Measurements from ENCODE around the gene BAG1.

BAG1 gene

DNA sequence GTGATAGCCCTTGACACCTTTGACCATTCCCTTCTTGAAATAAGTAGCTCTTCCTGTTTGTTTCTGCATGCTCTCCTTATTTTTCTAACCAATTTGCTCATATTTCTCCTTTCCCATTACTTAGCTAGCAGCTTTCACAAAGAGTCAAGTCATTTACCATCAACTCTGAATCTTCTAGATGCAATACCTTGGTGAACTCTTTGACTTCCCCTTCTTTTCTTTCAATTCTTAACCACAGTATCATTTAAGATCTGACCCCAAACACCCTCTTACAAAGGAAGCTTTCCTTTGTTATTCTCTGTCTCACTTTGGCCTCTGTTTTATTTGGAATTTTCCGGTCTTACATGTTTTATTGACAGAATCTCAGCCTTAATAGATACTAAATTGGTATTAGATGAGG lies 39.9 kb upstream of the BAG1 start:
- DNase-seq (ENCODE audit: extremely low spot score), result no peak
- TF ChIP-seq ARNT (IDR thresholded peaks at IDR 0.05) (no peak), LEF1 (IDR thresholded peaks at IDR 0.05; ENCODE audit: borderline replicate concordance) (no peak)
- POLR2A ChIA-PET, result no interaction called here
- CTCF ChIA-PET, result interaction anchor here (0.7 kb wide), 1 partner anchor 122 kb away, joined by 4 read pairs; no protein-coding TSS in a partner anchor

DNA sequence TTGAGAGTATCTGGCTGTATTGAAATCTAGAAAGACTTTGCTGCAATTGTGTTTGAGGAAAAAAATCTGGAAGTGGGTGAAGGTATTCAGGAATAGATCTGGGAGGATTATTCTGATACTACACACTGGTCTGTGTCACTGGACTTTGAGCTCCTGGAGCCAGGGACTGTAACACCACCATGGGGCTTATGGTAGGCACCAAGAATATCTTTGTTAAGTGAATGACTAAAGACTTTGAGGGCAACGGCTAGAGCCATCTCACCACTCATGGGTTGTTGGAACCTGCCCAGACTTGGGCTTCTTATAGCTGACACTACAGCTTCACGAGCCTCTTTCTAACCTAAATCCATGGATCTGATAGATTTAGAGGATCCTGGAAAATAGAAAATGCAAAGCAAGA lies 36.0 kb upstream of the BAG1 start:
- no peak for DNase-seq (ENCODE audit: extremely low spot score)
- TF ChIP-seq SP1 (IDR thresholded peaks at IDR 0.05) (no peak), ARNT (IDR thresholded peaks at IDR 0.05) (no peak), FOXM1 (IDR thresholded peaks at IDR 0.05; ENCODE audit: borderline replicate concordance) (no peak), TARDBP (IDR thresholded peaks at IDR 0.05) (no peak), NFRKB (IDR thresholded peaks at IDR 0.05) (no peak), SUZ12 (IDR thresholded peaks at IDR 0.05) (no peak), ELF4 (IDR thresholded peaks at IDR 0.05) (no peak), FOXK2 (IDR thresholded peaks at IDR 0.05) (no peak), ZNF384 (IDR thresholded peaks at IDR 0.05) (no peak), BHLHE40 (IDR thresholded peaks at IDR 0.05; ENCODE audit: borderline replicate concordance) (no peak), LEF1 (IDR thresholded peaks at IDR 0.05; ENCODE audit: borderline replicate concordance) (no peak)
- TF ChIP-seq, protein P1, sequence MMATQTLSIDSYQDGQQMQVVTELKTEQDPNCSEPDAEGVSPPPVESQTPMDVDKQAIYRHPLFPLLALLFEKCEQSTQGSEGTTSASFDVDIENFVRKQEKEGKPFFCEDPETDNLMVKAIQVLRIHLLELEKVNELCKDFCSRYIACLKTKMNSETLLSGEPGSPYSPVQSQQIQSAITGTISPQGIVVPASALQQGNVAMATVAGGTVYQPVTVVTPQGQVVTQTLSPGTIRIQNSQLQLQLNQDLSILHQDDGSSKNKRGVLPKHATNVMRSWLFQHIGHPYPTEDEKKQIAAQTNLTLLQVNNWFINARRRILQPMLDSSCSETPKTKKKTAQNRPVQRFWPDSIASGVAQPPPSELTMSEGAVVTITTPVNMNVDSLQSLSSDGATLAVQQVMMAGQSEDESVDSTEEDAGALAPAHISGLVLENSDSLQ (IDR thresholded peaks at IDR 0.05), result no peak
- CTCF ChIA-PET, result no interaction called here
- POLR2A ChIA-PET, result interaction anchor here (0.8 kb wide), 1 partner anchor 10 kb away, joined by 3 read pairs; the partner anchor contains the start of gene NFX1

DNA sequence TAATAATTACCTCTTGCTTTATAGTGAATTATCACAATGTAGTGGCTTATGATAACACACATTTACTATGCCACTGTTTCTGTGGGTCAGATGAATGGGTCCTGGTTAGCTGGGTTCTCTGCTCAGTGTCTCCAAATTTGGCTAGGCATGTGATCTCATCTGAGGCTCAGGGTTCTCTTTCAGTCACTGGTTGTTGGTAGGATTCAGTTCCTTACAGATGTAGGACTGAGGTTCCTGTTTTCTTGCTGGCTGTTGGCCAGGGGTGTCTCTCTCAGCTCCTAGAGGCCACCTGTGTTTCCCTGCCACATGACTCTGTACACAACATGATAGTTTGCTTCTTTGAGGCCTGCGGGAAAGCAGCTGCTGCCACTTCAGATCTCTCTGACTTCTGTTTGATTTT lies 32.9 kb upstream of the BAG1 start:
- CTCF ChIA-PET, result no interaction called here
- DNase-seq (ENCODE audit: extremely low spot score), result no peak
- POLR2A ChIA-PET, result no interaction called here

DNA sequence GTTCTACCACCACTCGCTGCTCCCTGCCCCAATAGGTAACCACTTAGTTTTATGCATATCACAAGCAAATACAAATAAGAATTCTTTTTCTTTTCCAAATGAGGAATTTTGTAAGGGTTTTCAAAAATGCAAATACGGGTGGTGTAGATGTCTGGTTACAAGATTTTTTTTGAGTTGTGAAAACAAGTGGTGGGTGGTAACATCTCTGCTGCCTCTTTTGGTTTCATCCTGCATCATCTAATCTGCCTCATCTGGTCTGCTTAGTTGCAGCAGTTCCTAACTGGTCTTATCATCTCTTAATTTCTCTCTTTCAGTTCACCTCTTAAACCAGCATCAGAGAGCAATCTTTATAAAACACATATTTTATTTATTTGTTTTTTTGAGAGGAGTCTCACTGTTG lies 31.1 kb upstream of the BAG1 start:
- POLR2A ChIA-PET, result no interaction called here
- TF ChIP-seq CTBP1 (IDR thresholded peaks at IDR 0.05; ENCODE audit: borderline replicate concordance), result no peak
- no peak for TF ChIP-seq TARDBP (IDR thresholded peaks at IDR 0.05)
- no peak for TF ChIP-seq FOXM1 (IDR thresholded peaks at IDR 0.05; ENCODE audit: borderline replicate concordance)
- TF ChIP-seq BHLHE40 (IDR thresholded peaks at IDR 0.05; ENCODE audit: borderline replicate concordance), result no peak
- TF ChIP-seq, protein P1 (IDR thresholded peaks at IDR 0.05), result no peak
- TF ChIP-seq SUZ12 (IDR thresholded peaks at IDR 0.05), result no peak
- no peak for TF ChIP-seq ZNF384 (IDR thresholded peaks at IDR 0.05)
- TF ChIP-seq LEF1 (IDR thresholded peaks at IDR 0.05; ENCODE audit: borderline replicate concordance), result no peak
- TF ChIP-seq L3MBTL2 (conservative IDR thresholded peaks at IDR 0.05), result no peak
- no peak for TF ChIP-seq ARNT (IDR thresholded peaks at IDR 0.05)
- TF ChIP-seq HDGF (IDR thresholded peaks at IDR 0.05; ENCODE audit: borderline replicate concordance), result no peak
- no peak for TF ChIP-seq FOXA1 (IDR thresholded peaks at IDR 0.05)
- no peak for TF ChIP-seq FOXK2 (IDR thresholded peaks at IDR 0.05)
- no peak for TF ChIP-seq NFRKB (IDR thresholded peaks at IDR 0.05)
- TF ChIP-seq SP1 (IDR thresholded peaks at IDR 0.05), result no peak
- no peak for TF ChIP-seq ELF4 (IDR thresholded peaks at IDR 0.05)
- DNase-seq (ENCODE audit: extremely low spot score), result no peak
- CTCF ChIA-PET, result no interaction called here

More for the DNA sequence above, 32.9 kb upstream of the BAG1 start:
- no peak for TF ChIP-seq CTBP1 (IDR thresholded peaks at IDR 0.05; ENCODE audit: borderline replicate concordance)
- no peak for TF ChIP-seq ZNF384 (IDR thresholded peaks at IDR 0.05)
- TF ChIP-seq FOXA1 (IDR thresholded peaks at IDR 0.05), result no peak

DNA sequence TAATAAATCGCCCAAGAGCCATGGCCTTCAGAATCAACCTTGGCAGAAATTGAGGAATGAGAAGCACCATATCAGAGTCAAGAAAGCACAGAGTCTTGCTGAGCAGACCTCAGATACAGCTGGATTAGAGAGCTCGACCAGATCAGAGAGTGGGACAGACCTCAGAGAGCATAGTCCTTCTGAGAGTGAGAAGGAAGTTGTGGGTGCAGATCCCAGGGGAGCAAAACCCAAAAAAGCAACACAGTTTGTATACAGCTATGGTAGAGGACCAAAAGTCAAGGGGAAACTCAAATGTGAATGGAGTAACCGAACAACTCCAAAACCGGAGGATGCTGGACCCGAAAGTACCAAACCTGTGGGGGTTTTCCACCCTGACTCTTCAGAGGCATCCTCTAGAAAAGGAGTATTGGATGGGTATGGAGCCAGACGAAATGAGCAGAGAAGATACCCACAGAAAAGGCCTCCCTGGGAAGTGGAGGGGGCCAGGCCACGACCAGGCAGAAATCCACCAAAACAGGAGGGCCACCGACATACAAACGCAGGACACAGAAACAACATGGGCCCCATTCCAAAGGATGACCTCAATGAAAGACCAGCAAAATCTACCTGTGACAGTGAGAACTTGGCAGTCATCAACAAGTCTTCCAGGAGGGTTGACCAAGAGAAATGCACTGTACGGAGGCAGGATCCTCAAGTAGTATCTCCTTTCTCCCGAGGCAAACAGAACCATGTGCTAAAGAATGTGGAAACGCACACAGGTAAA lies 30.3 kb upstream of the BAG1 start:
- no peak for DNase-seq (ENCODE audit: extremely low spot score)
- TF ChIP-seq ARNT (IDR thresholded peaks at IDR 0.05) (no peak), SP1 (IDR thresholded peaks at IDR 0.05) (no peak), FOXM1 (IDR thresholded peaks at IDR 0.05; ENCODE audit: borderline replicate concordance) (no peak), HDGF (IDR thresholded peaks at IDR 0.05; ENCODE audit: borderline replicate concordance) (no peak), L3MBTL2 (conservative IDR thresholded peaks at IDR 0.05) (no peak), LEF1 (IDR thresholded peaks at IDR 0.05; ENCODE audit: borderline replicate concordance) (no peak), NFRKB (IDR thresholded peaks at IDR 0.05) (no peak), ELF4 (IDR thresholded peaks at IDR 0.05) (no peak)
- TF ChIP-seq, protein P1 (IDR thresholded peaks at IDR 0.05), result no peak
- CTCF ChIA-PET, result no interaction called here
- POLR2A ChIA-PET, result no interaction called here

DNA sequence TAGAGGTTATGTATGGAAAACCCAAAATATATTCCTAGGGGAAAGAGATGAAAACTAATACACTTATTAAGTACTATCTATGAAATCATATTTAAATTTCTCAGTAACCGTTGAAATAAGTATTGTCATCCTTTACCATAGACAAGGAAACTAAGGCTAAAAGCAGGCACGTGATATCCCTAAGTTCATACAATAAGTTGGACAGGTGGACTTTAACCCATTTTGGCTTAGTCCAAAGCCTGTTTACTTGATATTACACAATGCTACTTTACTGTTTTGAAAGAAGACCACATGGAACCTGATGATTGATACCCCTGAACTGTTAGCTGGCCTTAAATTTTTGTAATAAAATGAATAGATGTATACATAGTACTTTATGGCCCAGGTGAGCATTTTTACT lies 29.3 kb upstream of the BAG1 start:
- DNase-seq (ENCODE audit: extremely low spot score), result no peak
- CTCF ChIA-PET, result no interaction called here
- POLR2A ChIA-PET, result no interaction called here
- TF ChIP-seq FOXK2 (IDR thresholded peaks at IDR 0.05) (no peak), FOXA1 (IDR thresholded peaks at IDR 0.05) (no peak), TARDBP (IDR thresholded peaks at IDR 0.05) (no peak), ELF4 (IDR thresholded peaks at IDR 0.05) (no peak), ARNT (IDR thresholded peaks at IDR 0.05) (no peak), SP1 (IDR thresholded peaks at IDR 0.05) (no peak), CTBP1 (IDR thresholded peaks at IDR 0.05; ENCODE audit: borderline replicate concordance) (no peak), LEF1 (IDR thresholded peaks at IDR 0.05; ENCODE audit: borderline replicate concordance) (no peak), L3MBTL2 (conservative IDR thresholded peaks at IDR 0.05) (no peak)
- TF ChIP-seq, protein P1 (IDR thresholded peaks at IDR 0.05), result no peak

Measured in HEK293T (cell line).